ENCODE data around the gene SPC25. TPM values are rescaled to one million over a fixed set of nuclear protein-coding genes. Genes with fewer than 3 reads are reported as not detected.
A peak's percentile ranks its signal among the peaks of the same experiment; 100 is the strongest.

The SPC25 gene
- 56.3 and 64.3 TPM in 2 replicates for total RNA-seq (2021)
- Bru-seq, nascent RNA = percentile 91 among the genes with signal in this experiment
- percentile 89 among the genes with signal in this experiment for BruChase-seq, experiment 1, labeled RNA remaining after a 2-hour chase
- percentile 86 among the genes with signal in this experiment for BruChase-seq, experiment 2, labeled RNA remaining after a 6-hour chase
- long read RNA-seq, transcript SPC25-201 (7 exons, 1,354 nt) = major isoform, 122 of 137 reads
- long read RNA-seq, partial matches to known transcripts = 4 of 137 reads
- long read RNA-seq, other reads (novel, unspliced or antisense) = 11 of 137 reads

GRCh38 chr2:168890006-168890782 lies at the start of gene SPC25:
Gene SPC25, minus strand, starts transcription at chr2:168890430. Its CDS starts 911 bp downstream, at chr2:168889519.
- peak; percentile 97 for DNase-seq (ENCODE audit: low spot score)
- peaks cover 5% of the 10 kb centered on the region for H3K4me1 ChIP-seq (ENCODE audit: insufficient read depth, low read length, poor library complexity, severe bottlenecking)
- intact Hi-C loops (cut with micrococcal nuclease; ENCODE audit: unreplicated experiment) = no loop called here

GRCh38 chr2:168939918-168940317 lies 49.7 kb upstream of the SPC25 start:
- TF ChIP-seq CTCF (conservative IDR thresholded peaks at IDR 0.05; ENCODE audit: low read depth, low read length) (no peak), EZH2 (IDR thresholded peaks at IDR 0.05; ENCODE audit: borderline replicate concordance, low read depth, low read length, poor library complexity, severe bottlenecking) (no peak)
- intact Hi-C loops (cut with micrococcal nuclease; ENCODE audit: unreplicated experiment) = no loop called here
- Histone ChIP-seq H3K27me3 (replicated peaks; ENCODE audit: insufficient read depth, low read depth, low read length, poor library complexity) (no peaks in the 10 kb centered on the region), H3K9me3 (ENCODE audit: low read depth, low read length, poor library complexity, severe bottlenecking) (no peaks in the 10 kb centered on the region), H3K4me1 (ENCODE audit: insufficient read depth, low read length, poor library complexity, severe bottlenecking) (no peaks in the 10 kb centered on the region), H3K27ac (ENCODE audit: low read depth, low read length, poor library complexity, severe bottlenecking) (no peak overlapping the region), H3K4me3 (ENCODE audit: low read depth, low read length, poor library complexity, severe bottlenecking) (no peak overlapping the region), H3K36me3 (ENCODE audit: insufficient read depth, low read length, poor library complexity, severe bottlenecking) (no peaks in the 10 kb centered on the region)
- ChIA-PET CTCF (no interaction called here), POLR2A (ENCODE audit: low non-redundant PET) (no interaction called here)
- no TSS peak for BruUV-seq (replicated peaks)
- DNase-seq (ENCODE audit: low spot score) = no peak

More at GRCh38 chr2:168890006-168890782, at the start of gene SPC25:
- CTCF ChIA-PET = no interaction called here
- Histone ChIP-seq H3K4me3 (ENCODE audit: low read depth, low read length, poor library complexity, severe bottlenecking) (peak within 1 kb of the TSS; percentile 76), H3K27ac (ENCODE audit: low read depth, low read length, poor library complexity, severe bottlenecking) (peak within 1 kb of the TSS; percentile 76), H3K27me3 (replicated peaks; ENCODE audit: insufficient read depth, low read depth, low read length, poor library complexity) (no peaks in the 10 kb centered on the region), H3K9me3 (ENCODE audit: low read depth, low read length, poor library complexity, severe bottlenecking) (no peaks in the 10 kb centered on the region), H3K36me3 (ENCODE audit: insufficient read depth, low read length, poor library complexity, severe bottlenecking) (peaks cover 6% of the 10 kb centered on the region)
- POLR2A ChIA-PET (ENCODE audit: low non-redundant PET) = no interaction called here
- TF ChIP-seq EZH2 (IDR thresholded peaks at IDR 0.05; ENCODE audit: borderline replicate concordance, low read depth, low read length, poor library complexity, severe bottlenecking) (no peak), CTCF (conservative IDR thresholded peaks at IDR 0.05; ENCODE audit: low read depth, low read length) (no peak)
- BruUV-seq (replicated peaks) = no TSS peak

DNA sequence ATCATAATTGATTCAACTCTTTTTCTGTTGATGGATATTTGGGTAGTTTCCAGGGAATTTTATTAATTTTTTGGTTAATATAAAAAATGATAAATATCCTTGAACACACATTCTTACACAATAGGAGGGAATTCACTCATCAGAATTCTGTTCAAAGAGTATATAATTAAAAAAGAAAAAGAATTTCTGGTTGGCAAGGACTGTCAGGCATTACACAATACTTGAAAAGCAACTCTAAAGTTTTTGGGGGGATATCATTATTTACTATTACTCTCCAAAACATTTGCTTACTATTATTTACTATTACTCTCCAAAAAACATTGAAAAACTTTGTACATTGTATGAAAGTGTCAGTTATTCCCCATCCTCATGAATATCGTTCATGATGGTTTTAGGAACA lies 48.8 kb upstream of the SPC25 start:
- no peak overlapping the region for H3K4me3 ChIP-seq (ENCODE audit: low read depth, low read length, poor library complexity, severe bottlenecking)
- no peaks in the 10 kb centered on the region for H3K27me3 ChIP-seq (replicated peaks; ENCODE audit: insufficient read depth, low read depth, low read length, poor library complexity)
- H3K4me1 ChIP-seq (ENCODE audit: insufficient read depth, low read length, poor library complexity, severe bottlenecking) = no peaks in the 10 kb centered on the region
- H3K36me3 ChIP-seq (ENCODE audit: insufficient read depth, low read length, poor library complexity, severe bottlenecking) = no peaks in the 10 kb centered on the region
- H3K27ac ChIP-seq (ENCODE audit: low read depth, low read length, poor library complexity, severe bottlenecking) = no peak overlapping the region
- DNase-seq (ENCODE audit: low spot score) = no peak
- intact Hi-C loops (cut with micrococcal nuclease; ENCODE audit: unreplicated experiment) = no loop called here
- CTCF ChIA-PET = no interaction called here
- no peak for TF ChIP-seq EZH2 (IDR thresholded peaks at IDR 0.05; ENCODE audit: borderline replicate concordance, low read depth, low read length, poor library complexity, severe bottlenecking)
- TF ChIP-seq CTCF (conservative IDR thresholded peaks at IDR 0.05; ENCODE audit: low read depth, low read length) = no peak
- no TSS peak for BruUV-seq (replicated peaks)
- POLR2A ChIA-PET (ENCODE audit: low non-redundant PET) = no interaction called here
- H3K9me3 ChIP-seq (ENCODE audit: low read depth, low read length, poor library complexity, severe bottlenecking) = no peaks in the 10 kb centered on the region

Data from A673 (cell line).